OCI-LY3 (cell line): Measurements from ENCODE around the gene CDKN2A.

Source experiments
- H2AFZ ChIP-seq: fragments of 200-600, 300-600 bp; shearing (Covaris generic); 2 replicates; pipeline ENCODE4 v1.6.0; 2014; ENCODE audit warnings: antibody characterized with exemption, low read depth, low read length
- H3K27ac ChIP-seq: fragments of 200-600, 300-600 bp; sonication (generic); 2 replicates; pipeline ENCODE4 v1.5.1; 2014; ENCODE audit warnings: mild to moderate bottlenecking, low read length, moderate library complexity, mixed read lengths
- H3K27me3 ChIP-seq: fragments of 200-600, 300-600 bp; sonication (generic); 2 replicates; pipeline ENCODE4 v1.6.1; 2014; ENCODE audit warnings: low read depth, low read length, mixed read lengths
- H3K36me3 ChIP-seq: fragments of 200-600, 300-600 bp; sonication (generic); replicated peaks from 2 replicates; pipeline ENCODE3; 2014; ENCODE audit warnings: low read depth, low read length, mixed read lengths
- H3K4me1 ChIP-seq: fragments of 300-600, 200-600 bp; sonication (generic); 2 replicates; pipeline ENCODE4 v1.6.1; 2014; ENCODE audit warnings: low read length, mixed read lengths
- H3K4me2 ChIP-seq: fragments of 200-600, 300-600 bp; sonication (generic); 2 replicates; pipeline ENCODE4 v1.6.1; 2014; ENCODE audit warnings: low read length, mixed read lengths
- H3K4me3 ChIP-seq: fragments of 300-600, 200-600 bp; sonication (generic); 2 replicates; pipeline ENCODE4 v1.5.1; 2014; ENCODE audit warnings: antibody characterized with exemption, mild to moderate bottlenecking, low read length, moderate library complexity
- H3K79me2 ChIP-seq: fragments of 300-600, 200-600 bp; shearing (Covaris generic); 2 replicates; pipeline ENCODE4 v1.6.1; 2014; ENCODE audit warnings: mild to moderate bottlenecking, low read length, mixed read lengths
- H3K9ac ChIP-seq: fragments of 300-600, 200-600 bp; shearing (Covaris generic); 2 replicates; pipeline ENCODE4 v1.6.0; 2014; ENCODE audit warnings: mild to moderate bottlenecking, low read length, moderate library complexity
- H3K9me3 ChIP-seq: fragments of 200-600, 300-600 bp; shearing (Covaris generic); 2 replicates; pipeline ENCODE4 v1.6.1; 2014; ENCODE audit warnings: low read length, mixed read lengths; ENCODE audit not compliant: insufficient read depth
- H4K20me1 ChIP-seq: fragments of 200-600, 300-600 bp; sonication (generic); 2 replicates; pipeline ENCODE4 v1.6.1; 2016; ENCODE audit warnings: low read length, mixed read lengths; ENCODE audit not compliant: insufficient read depth
- EZH2phosphoT487 ChIP-seq: fragments of 200-600 bp; shearing (Covaris generic); IDR thresholded peaks from 2 replicates; pipeline ENCODE4 v1.6.1; 2018; ENCODE audit warnings: antibody characterized with exemption, mixed run types, low read depth
- TF ChIP-seq, protein P1 (sequence below): fragments of 200-600, 300-600 bp; sonication (generic); IDR thresholded peaks from 2 replicates; pipeline ENCODE4 v1.5.1; 2014; ENCODE audit warnings: antibody characterized with exemption, low read length, low read depth

The CDKN2A gene

GRCh38 chr9:21943464-21943863 lies 50.7 kb downstream of the CDKN2A start:
- Histone ChIP-seq H3K79me2 (no peaks in the 10 kb centered on the region), H4K20me1 (no peaks in the 10 kb centered on the region), H3K27ac (no peak overlapping the region), H3K4me3 (no peak overlapping the region), H2AFZ (no peak overlapping the region), H3K4me2 (no peak overlapping the region), H3K4me1 (no peaks in the 10 kb centered on the region), H3K9me3 (no peaks in the 10 kb centered on the region), H3K27me3 (no peaks in the 10 kb centered on the region), H3K9ac (no peak overlapping the region), H3K36me3 (no peaks in the 10 kb centered on the region)
- TF ChIP-seq, protein P1, sequence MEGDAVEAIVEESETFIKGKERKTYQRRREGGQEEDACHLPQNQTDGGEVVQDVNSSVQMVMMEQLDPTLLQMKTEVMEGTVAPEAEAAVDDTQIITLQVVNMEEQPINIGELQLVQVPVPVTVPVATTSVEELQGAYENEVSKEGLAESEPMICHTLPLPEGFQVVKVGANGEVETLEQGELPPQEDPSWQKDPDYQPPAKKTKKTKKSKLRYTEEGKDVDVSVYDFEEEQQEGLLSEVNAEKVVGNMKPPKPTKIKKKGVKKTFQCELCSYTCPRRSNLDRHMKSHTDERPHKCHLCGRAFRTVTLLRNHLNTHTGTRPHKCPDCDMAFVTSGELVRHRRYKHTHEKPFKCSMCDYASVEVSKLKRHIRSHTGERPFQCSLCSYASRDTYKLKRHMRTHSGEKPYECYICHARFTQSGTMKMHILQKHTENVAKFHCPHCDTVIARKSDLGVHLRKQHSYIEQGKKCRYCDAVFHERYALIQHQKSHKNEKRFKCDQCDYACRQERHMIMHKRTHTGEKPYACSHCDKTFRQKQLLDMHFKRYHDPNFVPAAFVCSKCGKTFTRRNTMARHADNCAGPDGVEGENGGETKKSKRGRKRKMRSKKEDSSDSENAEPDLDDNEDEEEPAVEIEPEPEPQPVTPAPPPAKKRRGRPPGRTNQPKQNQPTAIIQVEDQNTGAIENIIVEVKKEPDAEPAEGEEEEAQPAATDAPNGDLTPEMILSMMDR: no peak
- TF ChIP-seq EZH2phosphoT487: no peak

- Histone ChIP-seq H3K27ac (no peak overlapping the region), H3K4me2 (no peak overlapping the region), H3K9me3 (no peaks in the 10 kb centered on the region), H3K4me1 (no peaks in the 10 kb centered on the region), H4K20me1 (no peaks in the 10 kb centered on the region), H3K9ac (no peak overlapping the region), H2AFZ (no peak overlapping the region), H3K4me3 (no peak overlapping the region), H3K79me2 (no peaks in the 10 kb centered on the region), H3K36me3 (no peaks in the 10 kb centered on the region), H3K27me3 (no peaks in the 10 kb centered on the region)
- TF ChIP-seq, protein P1: no peak
- TF ChIP-seq EZH2phosphoT487: no peak
Observed at GRCh38 chr9:21941337-21941995, 52.7 kb downstream of the CDKN2A start.

DNA sequence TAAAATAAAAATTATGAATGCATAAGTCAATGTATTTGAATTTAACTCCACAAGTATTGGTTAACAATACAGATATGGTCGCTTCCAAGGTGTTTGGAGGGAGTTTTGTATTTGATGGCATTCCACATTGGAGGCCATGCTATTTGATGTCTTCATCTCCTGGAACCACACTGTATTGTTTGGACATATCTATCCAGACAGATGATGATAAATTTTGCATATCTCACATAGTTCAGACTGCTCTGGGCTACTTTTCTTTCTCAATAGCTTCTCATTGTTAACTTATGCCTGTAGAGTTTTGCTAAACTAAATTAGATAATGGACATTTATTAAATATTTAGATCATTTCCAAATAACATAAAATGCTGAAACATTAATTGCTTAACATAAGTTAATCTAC lies 58.0 kb downstream of the CDKN2A start:
- Histone ChIP-seq H3K4me3 (no peak overlapping the region), H4K20me1 (no peaks in the 10 kb centered on the region), H3K4me2 (no peak overlapping the region), H3K4me1 (no peaks in the 10 kb centered on the region), H3K36me3 (no peaks in the 10 kb centered on the region), H3K9me3 (no peaks in the 10 kb centered on the region), H3K9ac (no peak overlapping the region), H2AFZ (no peak overlapping the region), H3K27me3 (no peaks in the 10 kb centered on the region), H3K79me2 (no peaks in the 10 kb centered on the region), H3K27ac (no peak overlapping the region)
- TF ChIP-seq, protein P1: no peak
- TF ChIP-seq EZH2phosphoT487: no peak

DNA sequence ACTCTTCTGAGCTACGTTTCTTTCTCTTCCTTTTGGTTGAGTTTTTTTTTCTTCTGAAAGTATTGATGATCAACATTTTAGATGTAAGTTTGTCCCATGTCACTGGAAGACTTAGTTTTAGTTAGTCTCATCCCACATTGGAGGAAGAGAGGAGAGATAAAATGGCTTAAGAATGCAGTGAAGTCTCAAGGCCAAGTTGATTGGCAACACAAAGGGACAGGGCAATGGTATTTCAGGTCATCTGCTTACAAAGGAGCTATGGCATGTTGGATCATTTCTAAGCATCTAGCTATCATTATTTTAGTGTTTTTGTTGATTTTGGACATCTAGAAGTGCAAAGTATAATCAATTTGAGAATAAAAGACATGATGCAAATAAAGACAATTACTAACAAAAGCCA lies 58.6 kb downstream of the CDKN2A start:
- no peak overlapping the region for H2AFZ ChIP-seq
- H4K20me1 ChIP-seq: no peaks in the 10 kb centered on the region
- H3K4me3 ChIP-seq: no peak overlapping the region
- TF ChIP-seq, protein P1: no peak
- TF ChIP-seq EZH2phosphoT487: no peak
- H3K36me3 ChIP-seq: no peaks in the 10 kb centered on the region
- H3K9me3 ChIP-seq: no peaks in the 10 kb centered on the region
- no peak overlapping the region for H3K4me2 ChIP-seq
- H3K27ac ChIP-seq: no peak overlapping the region
- no peaks in the 10 kb centered on the region for H3K79me2 ChIP-seq
- no peaks in the 10 kb centered on the region for H3K4me1 ChIP-seq
- H3K27me3 ChIP-seq: no peaks in the 10 kb centered on the region
- no peak overlapping the region for H3K9ac ChIP-seq
